ENCODE data around the gene NCBP3. TPM values are rescaled to one million over a fixed set of nuclear protein-coding genes. Genes with fewer than 3 reads are reported as not detected.

NCBP3 gene
- total RNA-seq, 1 donor = 21.4 TPM

DNA sequence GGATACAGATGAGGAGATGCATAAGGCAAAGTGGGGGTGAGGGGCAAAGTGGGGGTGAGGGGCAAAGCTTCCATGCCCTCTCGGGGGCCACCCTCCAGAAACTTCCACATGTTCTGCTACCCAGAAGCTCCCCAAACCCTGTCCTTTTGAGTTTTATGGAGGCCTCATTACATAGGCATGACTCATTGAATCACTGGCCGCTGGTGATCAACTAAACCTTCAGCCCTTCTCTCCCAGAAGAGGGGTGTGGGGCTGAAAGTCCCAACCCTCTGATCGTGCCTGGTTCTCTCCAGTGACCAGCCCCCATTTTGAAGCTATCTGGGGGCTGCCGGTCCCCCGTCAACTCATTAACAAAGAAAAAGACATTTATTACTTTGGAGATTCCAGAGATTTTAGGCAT, 72.5 kb downstream of the NCBP3 start:
- H2AFZ ChIP-seq (ENCODE audit: low read length) = peak overlapping the region; percentile 41

DNA sequence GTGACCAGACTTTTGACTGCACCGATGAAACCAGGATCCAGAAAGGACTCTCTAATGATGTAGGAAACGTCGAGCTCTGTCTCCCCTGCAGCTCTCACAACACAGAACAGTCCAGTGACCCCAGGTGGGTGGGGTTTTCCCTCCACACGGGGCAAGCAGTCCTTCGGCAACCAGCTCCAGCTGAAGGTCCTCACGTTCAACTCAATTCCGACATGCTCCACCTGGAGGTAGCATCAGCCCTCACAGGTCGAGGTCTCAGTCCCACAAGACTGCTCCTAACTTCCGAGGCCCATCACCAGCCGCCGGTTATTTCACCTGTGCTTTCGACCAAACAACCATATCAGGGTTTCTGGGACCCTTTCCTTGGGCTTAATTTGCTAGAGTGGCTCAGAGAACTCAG, 73.3 kb downstream of the NCBP3 start:
- H3K27me3 ChIP-seq (ENCODE audit: insufficient read depth, low read length) = no peaks in the 10 kb centered on the region
- H3K4me1 ChIP-seq (ENCODE audit: insufficient read depth, low read length) = peaks cover 6% of the 10 kb centered on the region
- no peak overlapping the region for H2AFZ ChIP-seq (ENCODE audit: low read length)
- no peaks in the 10 kb centered on the region for H3K36me3 ChIP-seq (ENCODE audit: insufficient read depth, low read length)
- no peaks in the 10 kb centered on the region for H4K20me1 ChIP-seq (ENCODE audit: insufficient read depth, low read length)
- H3K4me2 ChIP-seq (ENCODE audit: insufficient read depth, low read length) = no peak overlapping the region
- H3K79me2 ChIP-seq (ENCODE audit: insufficient read depth, low read length) = no peaks in the 10 kb centered on the region
- TF ChIP-seq, protein P1, sequence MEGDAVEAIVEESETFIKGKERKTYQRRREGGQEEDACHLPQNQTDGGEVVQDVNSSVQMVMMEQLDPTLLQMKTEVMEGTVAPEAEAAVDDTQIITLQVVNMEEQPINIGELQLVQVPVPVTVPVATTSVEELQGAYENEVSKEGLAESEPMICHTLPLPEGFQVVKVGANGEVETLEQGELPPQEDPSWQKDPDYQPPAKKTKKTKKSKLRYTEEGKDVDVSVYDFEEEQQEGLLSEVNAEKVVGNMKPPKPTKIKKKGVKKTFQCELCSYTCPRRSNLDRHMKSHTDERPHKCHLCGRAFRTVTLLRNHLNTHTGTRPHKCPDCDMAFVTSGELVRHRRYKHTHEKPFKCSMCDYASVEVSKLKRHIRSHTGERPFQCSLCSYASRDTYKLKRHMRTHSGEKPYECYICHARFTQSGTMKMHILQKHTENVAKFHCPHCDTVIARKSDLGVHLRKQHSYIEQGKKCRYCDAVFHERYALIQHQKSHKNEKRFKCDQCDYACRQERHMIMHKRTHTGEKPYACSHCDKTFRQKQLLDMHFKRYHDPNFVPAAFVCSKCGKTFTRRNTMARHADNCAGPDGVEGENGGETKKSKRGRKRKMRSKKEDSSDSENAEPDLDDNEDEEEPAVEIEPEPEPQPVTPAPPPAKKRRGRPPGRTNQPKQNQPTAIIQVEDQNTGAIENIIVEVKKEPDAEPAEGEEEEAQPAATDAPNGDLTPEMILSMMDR (IDR thresholded peaks at IDR 0.05; ENCODE audit: extremely low read depth, low read depth, low read length) = no peak
- no peaks in the 10 kb centered on the region for H3K9me3 ChIP-seq (ENCODE audit: low read depth, low read length)
- peak; percentile 45 for DNase-seq (ENCODE audit: insufficient read length, low spot score, missing footprints)
- H3K27ac ChIP-seq (ENCODE audit: low read depth, low read length) = no peak overlapping the region
- no peak overlapping the region for H3K4me3 ChIP-seq (ENCODE audit: insufficient read depth, low read length)

More for the DNA sequence above, 72.5 kb downstream of the NCBP3 start:
- H3K27ac ChIP-seq (ENCODE audit: low read depth, low read length) = no peak overlapping the region
- peaks cover 6% of the 10 kb centered on the region for H3K4me1 ChIP-seq (ENCODE audit: insufficient read depth, low read length)
- TF ChIP-seq, protein P1 (IDR thresholded peaks at IDR 0.05; ENCODE audit: extremely low read depth, low read depth, low read length) = no peak
- H3K4me3 ChIP-seq (ENCODE audit: insufficient read depth, low read length) = no peak overlapping the region
- no peaks in the 10 kb centered on the region for H3K27me3 ChIP-seq (ENCODE audit: insufficient read depth, low read length)
- peak overlapping the region; percentile 36 for H3K4me2 ChIP-seq (ENCODE audit: insufficient read depth, low read length)
- no peaks in the 10 kb centered on the region for H3K36me3 ChIP-seq (ENCODE audit: insufficient read depth, low read length)
- H3K9me3 ChIP-seq (ENCODE audit: low read depth, low read length) = no peaks in the 10 kb centered on the region
- H4K20me1 ChIP-seq (ENCODE audit: insufficient read depth, low read length) = no peaks in the 10 kb centered on the region
- DNase-seq (ENCODE audit: insufficient read length, low spot score, missing footprints) = peak; percentile 97
- H3K79me2 ChIP-seq (ENCODE audit: insufficient read depth, low read length) = no peaks in the 10 kb centered on the region

DNA sequence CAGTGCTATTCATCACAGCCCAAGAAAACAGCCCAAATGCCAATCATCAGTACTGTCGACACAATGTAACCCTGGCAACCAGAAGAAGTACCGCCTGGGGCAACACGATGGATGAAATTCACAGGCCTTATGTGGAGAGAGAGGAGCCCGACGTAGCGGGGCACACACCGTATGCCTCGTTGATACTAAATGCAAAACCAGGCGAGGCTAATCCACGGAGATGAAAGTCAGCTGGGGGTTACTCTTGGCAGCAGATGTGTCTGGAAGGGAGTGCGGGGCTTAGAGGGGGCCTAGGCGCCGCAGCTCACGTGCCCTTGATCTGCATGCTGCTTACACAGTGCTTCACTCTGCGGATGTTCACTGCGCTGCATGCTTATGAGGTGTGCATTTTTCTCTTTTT, 74.9 kb downstream of the NCBP3 start:
- Histone ChIP-seq H3K4me1 (ENCODE audit: insufficient read depth, low read length) (peaks cover 6% of the 10 kb centered on the region), H3K79me2 (ENCODE audit: insufficient read depth, low read length) (no peaks in the 10 kb centered on the region), H3K27me3 (ENCODE audit: insufficient read depth, low read length) (no peaks in the 10 kb centered on the region), H2AFZ (ENCODE audit: low read length) (no peak overlapping the region), H3K36me3 (ENCODE audit: insufficient read depth, low read length) (no peaks in the 10 kb centered on the region), H3K27ac (ENCODE audit: low read depth, low read length) (no peak overlapping the region), H4K20me1 (ENCODE audit: insufficient read depth, low read length) (no peaks in the 10 kb centered on the region), H3K4me3 (ENCODE audit: insufficient read depth, low read length) (no peak overlapping the region), H3K9me3 (ENCODE audit: low read depth, low read length) (no peaks in the 10 kb centered on the region), H3K4me2 (ENCODE audit: insufficient read depth, low read length) (no peak overlapping the region)
- TF ChIP-seq, protein P1 (IDR thresholded peaks at IDR 0.05; ENCODE audit: extremely low read depth, low read depth, low read length) = no peak
- DNase-seq (ENCODE audit: insufficient read length, low spot score, missing footprints) = peak; percentile 69

DNA sequence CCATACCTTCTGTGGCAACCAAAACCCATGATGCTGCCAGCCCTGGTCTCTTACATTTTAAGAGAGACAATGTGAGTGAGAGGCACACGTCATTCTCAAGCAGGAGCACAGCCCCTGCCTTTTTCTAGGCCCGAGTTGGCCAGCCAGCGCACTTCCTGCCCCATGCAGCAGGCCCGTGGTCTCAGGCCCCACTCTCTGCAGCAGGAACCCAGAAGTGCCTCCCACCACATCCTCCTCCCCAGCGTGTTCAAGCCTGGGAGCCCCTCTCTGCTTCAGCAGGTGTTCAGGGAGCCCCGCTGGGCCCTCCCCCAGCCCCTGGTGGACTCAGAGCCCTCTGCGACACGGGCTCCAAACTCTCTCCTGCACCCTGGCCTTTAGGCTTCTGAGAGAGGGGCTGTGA, 75.6 kb downstream of the NCBP3 start:
- Histone ChIP-seq H4K20me1 (ENCODE audit: insufficient read depth, low read length) (no peaks in the 10 kb centered on the region), H3K4me1 (ENCODE audit: insufficient read depth, low read length) (peaks cover 6% of the 10 kb centered on the region), H2AFZ (ENCODE audit: low read length) (no peak overlapping the region), H3K27ac (ENCODE audit: low read depth, low read length) (no peak overlapping the region), H3K36me3 (ENCODE audit: insufficient read depth, low read length) (no peaks in the 10 kb centered on the region), H3K9me3 (ENCODE audit: low read depth, low read length) (no peaks in the 10 kb centered on the region), H3K27me3 (ENCODE audit: insufficient read depth, low read length) (no peaks in the 10 kb centered on the region), H3K4me3 (ENCODE audit: insufficient read depth, low read length) (no peak overlapping the region), H3K79me2 (ENCODE audit: insufficient read depth, low read length) (no peaks in the 10 kb centered on the region), H3K4me2 (ENCODE audit: insufficient read depth, low read length) (no peak overlapping the region)
- TF ChIP-seq, protein P1 (IDR thresholded peaks at IDR 0.05; ENCODE audit: extremely low read depth, low read depth, low read length) = no peak
- peak; percentile 46 for DNase-seq (ENCODE audit: insufficient read length, low spot score, missing footprints)

Data from osteoblast (primary cell).